NCI-H524 (cell line): ENCODE data around the gene INHBB.
A peak's percentile ranks its signal among the peaks of the same experiment; 100 is the strongest.
"Not testable (repeated sequence)": the region's sequence is repeated elsewhere in the genome, so short reads cannot be mapped to it uniquely, and the experiment has no call there.

Experiments
- DNase-seq, 2 experiments: peaks; one replicate each; lab custom pipeline; 2025; lab: John Stamatoyannopoulos, UW

The INHBB gene

GRCh38 chr2:120381192-120381591, 35.3 kb downstream of the INHBB start:
- DNase-seq, result no peak

DNA sequence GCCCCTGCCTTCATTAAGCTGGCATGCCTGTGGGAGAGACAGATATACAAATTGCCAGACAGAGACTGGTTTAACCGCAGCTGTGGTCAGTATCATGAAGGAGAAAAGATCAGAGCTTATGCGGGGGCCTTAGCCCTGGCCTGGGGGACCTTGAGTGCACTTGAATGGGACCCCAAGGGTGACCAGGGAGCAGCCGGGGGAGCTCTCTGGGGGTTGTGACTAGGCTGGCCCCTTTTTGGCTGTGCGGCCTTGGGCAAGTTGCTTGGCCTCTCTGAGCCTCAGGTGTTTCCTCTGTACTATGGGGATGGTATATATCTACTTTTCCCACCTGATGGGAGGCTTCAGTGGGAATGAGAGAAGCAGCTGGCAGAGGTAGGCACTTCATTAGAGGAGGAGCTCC, 35.7 kb downstream of the INHBB start:
- no peak for DNase-seq

GRCh38 chr2:120382541-120383144, 36.7 kb downstream of the INHBB start:
- DNase-seq, result no peak

DNA sequence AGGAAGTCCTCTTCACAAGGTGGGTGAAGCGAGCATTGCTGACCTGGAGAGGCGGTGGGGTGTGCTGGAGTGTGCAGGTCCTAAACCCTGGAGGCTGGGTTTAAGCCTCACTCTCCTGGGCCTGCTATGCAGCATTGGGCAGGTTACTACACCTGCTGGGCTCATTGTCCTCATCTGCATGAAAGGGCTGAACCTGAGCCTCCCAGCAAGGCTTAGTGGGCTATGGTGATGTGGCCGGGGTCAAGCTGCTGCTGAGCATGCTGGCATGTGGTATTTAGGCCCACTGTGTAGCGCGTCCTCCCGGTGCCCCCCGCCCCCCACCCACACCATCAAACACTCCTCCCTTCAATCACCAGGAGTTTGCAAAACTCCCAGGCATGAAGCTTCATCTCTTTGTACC, 37.3 kb downstream of the INHBB start:
- no peak for DNase-seq

DNA sequence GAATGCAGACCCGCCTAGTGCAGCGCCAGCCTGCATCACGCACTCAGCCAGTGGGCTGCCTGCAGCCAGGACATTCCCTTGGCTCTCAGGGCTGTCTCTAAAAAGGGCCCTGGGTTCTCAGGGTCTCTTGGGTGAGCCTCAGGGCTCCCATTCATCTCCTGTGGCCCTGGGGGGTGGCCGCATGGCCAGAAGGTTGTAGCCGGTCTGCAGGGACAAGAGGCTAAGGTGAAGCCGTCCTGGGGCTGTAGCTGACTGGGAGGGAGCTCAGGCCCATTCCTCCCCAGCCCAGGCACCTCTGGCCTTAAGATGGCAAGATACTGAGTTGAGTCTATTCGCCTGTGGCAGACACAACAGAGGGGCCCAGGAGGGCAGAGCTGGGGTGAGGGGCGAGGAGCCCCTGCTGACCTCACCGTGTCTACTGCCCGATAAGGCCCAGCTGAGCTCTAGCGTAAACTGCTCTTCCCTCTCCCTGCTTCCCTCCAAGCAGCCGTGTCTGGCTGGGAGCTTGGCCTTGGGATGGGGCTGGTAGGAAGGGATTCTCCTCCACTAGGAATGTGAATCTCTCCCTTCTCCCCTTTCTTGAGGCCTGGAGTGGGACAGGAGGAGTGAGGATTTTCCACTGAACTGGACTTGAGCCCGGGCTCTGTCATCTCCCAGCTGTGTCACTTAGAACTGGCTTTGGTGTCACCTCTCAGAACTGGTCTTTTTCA, 37.9 kb downstream of the INHBB start:
- DNase-seq, result no peak

- no peak for DNase-seq
Measured at GRCh38 chr2:120384486-120385354, 38.8 kb downstream of the INHBB start.

GRCh38 chr2:120385355-120386127, 39.6 kb downstream of the INHBB start:
- no peak for DNase-seq

DNA sequence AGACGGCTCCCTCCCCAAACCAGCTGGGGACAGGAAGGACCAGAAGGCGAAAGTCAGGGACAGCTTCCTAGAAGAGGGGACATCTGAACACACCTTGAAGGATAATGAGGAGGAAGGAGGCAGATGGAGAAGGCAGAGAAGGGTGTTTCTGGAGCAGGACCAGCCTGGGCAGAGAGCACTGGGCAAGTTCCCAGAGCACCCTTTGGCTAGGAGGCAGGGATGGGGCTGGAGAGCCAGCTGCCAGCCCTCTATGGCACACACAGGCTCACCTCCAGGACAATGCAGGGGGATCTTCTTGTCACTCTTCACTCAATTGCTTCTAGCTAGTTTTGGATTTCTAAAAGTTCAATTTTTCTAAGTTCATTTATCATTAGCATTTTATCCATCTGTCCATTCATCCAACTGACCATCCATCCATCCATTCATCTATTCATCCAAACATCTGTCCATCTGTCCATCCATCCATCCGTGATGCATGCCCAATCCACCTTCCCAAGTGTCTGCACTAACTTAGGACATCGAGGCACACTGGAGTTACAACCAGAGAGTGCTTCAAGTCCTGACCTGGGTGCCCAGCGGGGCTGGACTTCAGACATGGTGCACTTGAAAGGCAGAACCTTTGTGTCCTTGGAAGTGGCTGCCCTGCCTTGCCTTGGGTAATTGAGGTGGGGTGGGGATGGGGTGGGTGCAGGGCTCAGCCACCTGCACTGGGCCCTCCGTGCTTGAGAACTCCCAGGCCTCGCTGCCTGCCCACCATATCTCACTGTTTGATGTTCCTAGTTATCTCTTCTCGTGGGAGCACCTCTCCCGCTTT, 42.5 kb downstream of the INHBB start:
- DNase-seq, result no peak

GRCh38 chr2:120389036-120389391, 43.1 kb downstream of the INHBB start:
- no peak for DNase-seq

DNA sequence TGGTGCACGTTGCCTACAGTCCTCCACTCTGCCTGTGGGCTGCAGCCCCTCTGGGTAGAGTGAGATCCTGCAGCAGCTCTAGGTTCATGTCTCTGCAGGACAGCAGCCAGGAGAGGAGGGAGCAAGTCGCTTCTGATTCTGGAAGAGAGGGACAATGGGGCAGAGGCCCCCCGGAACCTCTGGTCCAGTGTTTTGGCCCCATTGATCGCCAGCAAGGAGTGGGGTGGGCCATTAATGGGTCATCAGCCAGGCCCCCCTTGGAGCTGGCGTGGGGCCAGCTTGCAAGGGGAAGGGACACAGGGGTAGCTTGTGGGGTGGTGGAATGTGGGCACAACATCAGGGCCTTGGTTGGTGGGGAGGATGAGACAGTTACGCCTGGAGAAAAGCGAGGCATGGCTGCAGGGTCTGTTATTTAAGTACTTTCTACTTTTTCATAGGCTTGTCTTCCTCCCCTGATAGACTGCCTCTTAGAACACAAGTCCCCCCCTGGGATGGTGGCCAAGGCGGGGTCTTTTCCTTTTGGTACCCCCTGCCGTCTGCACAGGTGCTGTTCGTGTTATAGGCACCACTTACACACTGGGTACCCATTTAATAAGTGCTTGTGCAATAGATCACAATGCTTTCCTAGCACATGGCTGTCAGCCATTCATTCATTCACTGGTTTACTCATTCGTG, 44.6 kb downstream of the INHBB start:
- DNase-seq, result no peak

- DNase-seq, result not testable (repeated sequence)
Measured at GRCh38 chr2:120391382-120391781, 45.4 kb downstream of the INHBB start.

- DNase-seq, result no peak
Measured at GRCh38 chr2:120391911-120392665, 46.2 kb downstream of the INHBB start.

DNA sequence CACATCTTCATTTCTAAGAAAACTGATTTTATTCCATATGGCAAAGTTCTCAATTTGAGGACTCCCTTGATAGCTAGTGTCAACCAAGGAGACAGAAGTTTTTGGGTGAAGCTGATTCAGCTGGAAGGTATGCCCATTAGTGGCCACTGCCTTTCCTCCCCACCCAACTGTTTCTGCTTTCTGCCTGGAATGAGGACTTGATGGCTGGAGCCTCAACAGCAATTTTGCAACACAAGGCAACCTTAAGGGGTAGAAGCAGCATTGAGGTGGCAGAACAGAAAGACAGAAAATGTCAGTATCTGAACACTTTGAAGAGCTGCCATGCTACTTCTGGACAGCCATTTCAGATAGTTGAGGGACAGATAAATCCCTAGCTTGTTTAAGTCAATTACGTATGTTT, 47.0 kb downstream of the INHBB start:
- DNase-seq, result no peak

DNA sequence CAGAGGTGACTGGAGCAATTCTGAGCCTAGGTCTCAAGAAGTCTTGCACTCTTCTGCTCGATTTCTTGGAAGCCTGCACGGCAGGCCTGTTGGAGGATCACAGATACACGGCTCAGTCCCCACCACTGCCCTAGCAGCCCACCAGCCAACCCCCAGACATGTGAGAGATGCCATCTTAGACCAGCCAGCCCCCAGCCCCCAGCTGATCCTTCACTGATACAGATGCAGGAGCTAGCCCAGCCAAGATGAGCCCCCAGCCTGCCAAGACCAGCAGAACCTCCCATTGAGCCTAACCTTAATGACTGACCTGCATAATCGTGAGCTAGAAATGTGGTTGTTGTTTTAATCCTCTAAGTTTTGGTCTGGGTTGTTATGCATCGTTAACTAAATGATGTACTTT, 47.5 kb downstream of the INHBB start:
- no peak for DNase-seq

GRCh38 chr2:120394764-120395163, 48.8 kb downstream of the INHBB start:
- DNase-seq, result no peak

DNA sequence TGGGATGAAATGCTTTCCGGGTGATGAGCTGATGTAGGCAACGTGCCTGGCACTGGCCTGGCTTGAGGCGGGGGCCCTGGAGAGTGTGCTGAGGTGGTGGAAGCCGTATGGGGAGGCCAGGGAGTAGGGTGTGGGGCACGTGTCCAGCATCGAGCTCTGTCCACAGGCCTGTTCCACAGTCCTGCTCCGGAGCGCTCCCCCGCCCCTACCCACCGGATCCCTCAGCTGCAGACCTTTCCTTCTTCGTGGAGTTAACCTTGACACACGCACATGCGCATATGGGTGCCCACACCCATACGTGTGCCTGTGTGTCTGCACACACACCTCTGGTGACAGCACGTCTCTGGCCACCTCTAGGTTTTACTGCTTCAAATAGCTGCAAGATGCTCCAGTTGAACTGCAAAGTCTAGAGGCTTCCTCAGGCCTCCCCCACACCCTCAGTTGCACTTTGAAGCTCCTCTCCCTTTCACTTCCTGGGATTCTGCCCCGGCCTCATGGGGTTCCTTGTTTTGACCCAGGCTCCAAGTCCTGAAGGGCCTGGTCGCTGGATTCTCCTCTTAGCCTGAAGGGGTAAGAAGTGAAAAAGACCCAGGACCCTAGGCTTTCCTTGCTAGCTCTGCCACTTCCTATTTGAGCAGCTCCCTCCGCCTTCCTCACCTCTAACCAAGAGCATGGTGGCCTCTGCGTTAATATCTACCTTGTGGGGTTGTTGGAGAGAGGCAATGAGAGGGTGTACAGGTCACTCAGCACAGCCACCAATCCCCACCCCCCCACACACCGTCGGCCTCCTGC, 49.5 kb downstream of the INHBB start:
- no peak for DNase-seq

- DNase-seq, result peak; percentile 67 to 86
Measured at GRCh38 chr2:120396013-120396860, 50.3 kb downstream of the INHBB start.
